Measurements from ENCODE around the gene CALML6.

CALML6 gene

GRCh38 chr1:1943834-1944570 is 28.9 kb downstream of the CALML6 start:
- peak; percentile 96 for TF ChIP-seq CTCF (conservative IDR thresholded peaks at IDR 0.05)
- H3K27ac ChIP-seq: peak overlapping the region; percentile 31; the same call in 1 of the 2 replicates

DNA sequence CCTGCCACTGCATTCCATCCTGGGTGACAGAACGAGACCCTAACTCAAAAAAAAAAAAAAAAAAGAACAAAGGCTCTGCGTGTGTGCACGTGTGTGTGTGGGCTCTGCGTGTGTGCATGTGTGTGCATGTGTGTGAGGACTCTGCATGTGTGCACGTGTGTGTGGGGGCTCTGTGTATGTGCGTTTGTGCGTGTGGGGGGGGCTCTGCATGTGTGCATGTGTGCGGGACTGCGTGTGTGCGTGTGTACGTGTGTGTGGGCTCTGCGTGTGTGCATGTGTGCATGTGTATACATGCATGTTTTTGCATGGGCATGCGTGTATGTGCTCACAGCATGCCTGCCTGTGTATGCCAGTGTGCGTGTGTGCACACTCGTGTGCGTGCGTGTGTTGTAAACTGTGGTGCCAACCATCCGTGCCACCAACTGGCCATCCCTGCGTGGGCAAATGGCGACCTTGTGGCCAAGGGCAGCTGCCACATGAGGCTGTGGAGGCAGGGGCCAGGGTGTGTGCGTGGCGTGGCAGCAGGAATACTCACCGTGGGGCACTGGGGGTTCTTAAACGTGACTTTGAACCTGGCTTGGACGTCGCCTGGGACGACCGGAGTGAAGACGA is 30.8 kb downstream of the CALML6 start:
- H3K27ac ChIP-seq: no peak overlapping the region
- TF ChIP-seq CTCF (conservative IDR thresholded peaks at IDR 0.05): no peak

- TF ChIP-seq CTCF (conservative IDR thresholded peaks at IDR 0.05): no peak
- no peak overlapping the region for H3K27ac ChIP-seq
Measured at GRCh38 chr1:1946540-1946939, 31.5 kb downstream of the CALML6 start.

DNA sequence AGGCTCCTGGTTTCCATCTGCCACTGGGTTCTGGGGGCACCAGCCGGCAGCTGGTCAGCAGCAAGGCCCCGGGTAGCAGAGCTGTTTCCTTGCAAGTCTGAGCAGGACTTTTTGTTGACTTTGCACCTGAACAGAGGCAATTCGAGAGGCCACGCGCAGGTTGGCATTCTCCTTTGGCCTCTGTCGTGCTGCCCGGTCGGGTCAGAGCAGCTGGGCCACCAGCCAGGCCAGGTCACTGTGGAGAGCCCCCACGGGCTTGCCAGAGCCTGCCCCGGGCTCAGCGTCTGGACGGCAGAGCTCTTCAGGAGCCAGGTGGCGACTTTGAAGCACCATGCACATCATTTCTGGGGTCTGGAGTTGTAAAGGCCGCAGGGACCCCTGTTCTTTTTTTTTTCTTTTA is 32.4 kb downstream of the CALML6 start:
- H3K27ac ChIP-seq: no peak overlapping the region
- no peak for TF ChIP-seq CTCF (conservative IDR thresholded peaks at IDR 0.05)

GRCh38 chr1:1948783-1949182 is 33.7 kb downstream of the CALML6 start:
- TF ChIP-seq CTCF (conservative IDR thresholded peaks at IDR 0.05): no peak

DNA sequence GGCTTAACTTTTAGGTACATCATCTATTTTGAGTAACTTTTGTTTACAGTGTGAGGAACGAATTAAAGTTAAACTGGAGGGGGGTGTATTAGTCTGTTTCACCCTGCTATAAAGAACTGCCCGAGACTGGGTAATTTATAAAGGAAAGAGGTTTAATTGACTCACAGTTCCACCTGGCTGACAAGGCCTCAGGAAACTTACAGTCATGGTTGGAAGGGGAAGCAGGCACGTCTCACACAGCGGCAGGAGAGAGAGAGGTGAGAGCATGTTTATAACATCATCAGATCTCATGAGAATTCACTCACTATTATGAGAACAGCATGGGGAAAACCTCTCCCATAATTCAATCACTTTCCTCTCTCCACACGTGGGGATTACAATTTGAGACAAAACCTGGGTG is 35.9 kb downstream of the CALML6 start:
- no peak overlapping the region for H3K27ac ChIP-seq
- no peak for TF ChIP-seq CTCF (conservative IDR thresholded peaks at IDR 0.05)

More at GRCh38 chr1:1948783-1949182, 33.7 kb downstream of the CALML6 start:
- no peak overlapping the region for H3K27ac ChIP-seq

- no peak for TF ChIP-seq CTCF (conservative IDR thresholded peaks at IDR 0.05)
- no peak overlapping the region for H3K27ac ChIP-seq
Measured at GRCh38 chr1:1954015-1954414, 39.0 kb downstream of the CALML6 start.
